WTC11 (cell line): ENCODE measurements around the gene SLC10A6. TPM values are rescaled to one million over a fixed set of nuclear protein-coding genes. Genes with fewer than 3 reads are reported as not detected.

Experiments
- ATAC-seq: fragments of 200-7000 bp; cut with Tn5 transposase; 2 replicates; pipeline ENCODE4 v1.10.0; 2021; ENCODE audit warnings: mild to moderate bottlenecking, moderate library complexity
- CTCF ChIA-PET: fragments of 300-600 bp; sonication (Branson Sonifier 250); formaldehyde crosslinking; loops from one replicate; lab custom pipeline; 2021; ENCODE audit warnings: antibody characterized with exemption; lab: Charles Lee
- POLR2A ChIA-PET: fragments of 350-600 bp; sonication (Branson Sonifier 250); formaldehyde crosslinking; loops from one replicate; lab custom pipeline; 2021; ENCODE audit warnings: antibody characterized with exemption; lab: Charles Lee
- DNase-seq: peaks from one replicate; pipeline ENCODE4 v3.0.0; 2021; ENCODE audit warnings: low spot score
- H3K27ac Mint-ChIP-seq: 2 replicates; pipeline ENCODE4 v1.8.0; 2021; ENCODE audit warnings: mixed read lengths
- H3K27me3 Mint-ChIP-seq: 2 replicates; pipeline ENCODE4 v1.8.0; 2021; ENCODE audit warnings: low read depth, mild to moderate bottlenecking, moderate library complexity, mixed read lengths
- H3K36me3 Mint-ChIP-seq: 2 replicates; pipeline ENCODE4 v1.8.0; 2021; ENCODE audit warnings: mixed read lengths
- H3K4me1 Mint-ChIP-seq: 2 replicates; pipeline ENCODE4 v1.8.0; 2022; ENCODE audit warnings: mixed read lengths
- H3K4me3 Mint-ChIP-seq: 2 replicates; pipeline ENCODE4 v1.8.0; 2021; ENCODE audit warnings: mild to moderate bottlenecking, moderate library complexity, mixed read lengths
- H3K9me3 Mint-ChIP-seq: 2 replicates; pipeline ENCODE4 v1.8.0; 2021; ENCODE audit warnings: mixed read lengths
- AFF4 ChIP-seq: sonication (generic); formaldehyde crosslinking; IDR thresholded peaks from 2 replicates; pipeline ENCODE4 v1.8.1; 2023; ENCODE audit warnings: mild to moderate bottlenecking, missing genetic modification reagents, borderline replicate concordance
- CTCF ChIP-seq: fragments of 200-600 bp; IDR thresholded peaks from 2 replicates; pipeline ENCODE4 v1.8.0; 2022; ENCODE audit warnings: antibody characterized with exemption
- FOXK1 ChIP-seq: sonication (generic); formaldehyde crosslinking; IDR thresholded peaks from 2 replicates; pipeline ENCODE4 v1.8.0; 2022; ENCODE audit warnings: mild to moderate bottlenecking, moderate library complexity, missing genetic modification reagents
- FOXP1 ChIP-seq: sonication (generic); formaldehyde crosslinking; IDR thresholded peaks from 2 replicates; pipeline ENCODE4 v1.8.0; 2022; ENCODE audit warnings: missing genetic modification reagents, mild to moderate bottlenecking, moderate library complexity, borderline replicate concordance
- GABPB1 ChIP-seq: sonication (generic); formaldehyde crosslinking; IDR thresholded peaks from 2 replicates; pipeline ENCODE4 v1.8.1; 2023; ENCODE audit warnings: mild to moderate bottlenecking, missing genetic modification reagents
- NFATC4 ChIP-seq: fragments of 250-450 bp; sonication (Bioruptor Pico); IDR thresholded peaks from 2 replicates; pipeline ENCODE4 v1.9.0; 2021; ENCODE audit warnings: mild to moderate bottlenecking
- NR3C1 ChIP-seq: sonication (generic); formaldehyde crosslinking; conservative IDR thresholded peaks from 2 replicates; pipeline ENCODE4 v1.8.1; 2023; ENCODE audit warnings: low read depth, mild to moderate bottlenecking, missing genetic modification reagents
- PRDM15 ChIP-seq: sonication (generic); formaldehyde crosslinking; IDR thresholded peaks from 2 replicates; pipeline ENCODE4 v1.8.0; 2022; ENCODE audit warnings: missing genetic modification reagents
- PRRX2 ChIP-seq: fragments of 250-450 bp; sonication (Bioruptor Pico); IDR thresholded peaks from 2 replicates; pipeline ENCODE4 v1.8.0; 2021; ENCODE audit warnings: mild to moderate bottlenecking
- SOX15 ChIP-seq: fragments of 250-450 bp; sonication (Bioruptor Pico); IDR thresholded peaks from 2 replicates; pipeline ENCODE4 v1.9.0; 2021; ENCODE audit warnings: mild to moderate bottlenecking
- TCF7 ChIP-seq: sonication (generic); formaldehyde crosslinking; IDR thresholded peaks from 2 replicates; pipeline ENCODE4 v1.8.0; 2022; ENCODE audit warnings: mild to moderate bottlenecking, low read depth, missing genetic modification reagents, moderate library complexity
- ZNF317 ChIP-seq: sonication (generic); formaldehyde crosslinking; IDR thresholded peaks from 2 replicates; pipeline ENCODE4 v1.8.1; 2023; ENCODE audit warnings: low read depth, mild to moderate bottlenecking, moderate library complexity, missing genetic modification reagents, borderline replicate concordance
- ZNF425 ChIP-seq: fragments of 250-450 bp; sonication (Bioruptor Pico); conservative IDR thresholded peaks from 2 replicates; pipeline ENCODE4 v1.9.0; 2021; ENCODE audit warnings: mild to moderate bottlenecking
- total RNA-seq: library from RNA; stranded (reverse); gene quantifications from 3 replicates; pipeline ENCODE4 v1.2.3, GENCODE V29; 2021
- TF ChIP-seq, protein P1 (sequence below): fragments of 250-450 bp; sonication (Bioruptor Pico); IDR thresholded peaks from 2 replicates; pipeline ENCODE4 v2.1.2; 2022; ENCODE audit warnings: mild to moderate bottlenecking, moderate library complexity
- TF ChIP-seq, protein P2 (sequence below): sonication (generic); formaldehyde crosslinking; IDR thresholded peaks from 2 replicates; pipeline ENCODE4 v1.8.1; 2023; ENCODE audit warnings: mild to moderate bottlenecking, missing genetic modification reagents, moderate library complexity
- TF ChIP-seq, protein P3 (sequence below): sonication (generic); formaldehyde crosslinking; IDR thresholded peaks from 2 replicates; pipeline ENCODE4 v1.8.0; 2023; ENCODE audit warnings: missing genetic modification reagents

SLC10A6 gene
- total RNA-seq, 1 experiment from 2014 or later = not detected

DNA sequence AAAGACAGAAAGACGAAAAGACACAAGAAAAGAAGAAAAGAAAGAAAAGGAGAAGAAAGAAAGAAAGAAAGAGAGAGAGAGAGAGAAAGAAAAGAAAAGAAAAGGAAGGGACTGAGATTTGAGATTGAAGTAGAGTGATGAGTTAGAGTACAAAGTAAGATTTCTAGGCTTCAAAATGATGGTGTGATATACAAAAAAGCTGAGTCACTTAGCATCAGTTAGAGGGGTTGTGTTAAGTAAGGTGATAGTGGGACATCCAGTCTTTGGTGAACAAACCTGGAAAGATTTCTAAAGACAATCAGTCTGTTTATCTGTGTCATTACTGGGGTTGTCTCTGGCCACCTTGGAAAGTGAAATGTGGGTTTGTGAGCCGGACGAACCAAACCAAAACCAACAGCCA, 13.5 kb downstream of the SLC10A6 start:
- Mint-ChIP-seq H3K4me3 (no peak overlapping the region), H3K27ac (no peak overlapping the region)
- POLR2A ChIA-PET = no interaction called here

More for the DNA sequence above, 13.5 kb downstream of the SLC10A6 start:
- DNase-seq (no peak), ATAC-seq (no peak)
- no peaks in the 10 kb centered on the region for H3K4me1 Mint-ChIP-seq
- no peaks in the 10 kb centered on the region for H3K36me3 Mint-ChIP-seq
- H3K9me3 Mint-ChIP-seq = 0 out of 2 replicates have a peak, but pooled peaks cover 3% of the 10 kb centered on the region
- no peaks in the 10 kb centered on the region for H3K27me3 Mint-ChIP-seq
- CTCF ChIA-PET = interaction anchor here (0.7 kb wide), 1 partner anchor 13 kb away, joined by 3 read pairs; no protein-coding TSS in a partner anchor
- TF ChIP-seq ZNF317 (CRISPR knock-in tag) (no peak), NR3C1 (CRISPR knock-in tag) (no peak), ZNF425 (CRISPR knock-in tag) (no peak), FOXK1 (CRISPR knock-in tag) (no peak), SOX15 (CRISPR knock-in tag) (no peak), FOXP1 (CRISPR knock-in tag) (no peak), CTCF (no peak), AFF4 (CRISPR knock-in tag) (no peak), PRRX2 (CRISPR knock-in tag) (no peak), GABPB1 (CRISPR knock-in tag) (no peak), NFATC4 (no peak), PRDM15 (CRISPR knock-in tag) (no peak), TCF7 (CRISPR knock-in tag) (no peak)
- TF ChIP-seq, protein P1, sequence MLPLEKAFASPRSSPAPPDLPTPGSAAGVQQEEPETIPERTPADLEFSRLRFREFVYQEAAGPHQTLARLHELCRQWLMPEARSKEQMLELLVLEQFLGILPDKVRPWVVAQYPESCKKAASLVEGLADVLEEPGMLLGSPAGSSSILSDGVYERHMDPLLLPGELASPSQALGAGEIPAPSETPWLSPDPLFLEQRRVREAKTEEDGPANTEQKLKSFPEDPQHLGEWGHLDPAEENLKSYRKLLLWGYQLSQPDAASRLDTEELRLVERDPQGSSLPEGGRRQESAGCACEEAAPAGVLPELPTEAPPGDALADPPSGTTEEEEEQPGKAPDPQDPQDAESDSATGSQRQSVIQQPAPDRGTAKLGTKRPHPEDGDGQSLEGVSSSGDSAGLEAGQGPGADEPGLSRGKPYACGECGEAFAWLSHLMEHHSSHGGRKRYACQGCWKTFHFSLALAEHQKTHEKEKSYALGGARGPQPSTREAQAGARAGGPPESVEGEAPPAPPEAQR (CRISPR knock-in tag) = no peak
- TF ChIP-seq, protein P2, sequence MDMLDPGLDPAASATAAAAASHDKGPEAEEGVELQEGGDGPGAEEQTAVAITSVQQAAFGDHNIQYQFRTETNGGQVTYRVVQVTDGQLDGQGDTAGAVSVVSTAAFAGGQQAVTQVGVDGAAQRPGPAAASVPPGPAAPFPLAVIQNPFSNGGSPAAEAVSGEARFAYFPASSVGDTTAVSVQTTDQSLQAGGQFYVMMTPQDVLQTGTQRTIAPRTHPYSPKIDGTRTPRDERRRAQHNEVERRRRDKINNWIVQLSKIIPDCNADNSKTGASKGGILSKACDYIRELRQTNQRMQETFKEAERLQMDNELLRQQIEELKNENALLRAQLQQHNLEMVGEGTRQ (CRISPR knock-in tag) = no peak
- TF ChIP-seq, protein P3, sequence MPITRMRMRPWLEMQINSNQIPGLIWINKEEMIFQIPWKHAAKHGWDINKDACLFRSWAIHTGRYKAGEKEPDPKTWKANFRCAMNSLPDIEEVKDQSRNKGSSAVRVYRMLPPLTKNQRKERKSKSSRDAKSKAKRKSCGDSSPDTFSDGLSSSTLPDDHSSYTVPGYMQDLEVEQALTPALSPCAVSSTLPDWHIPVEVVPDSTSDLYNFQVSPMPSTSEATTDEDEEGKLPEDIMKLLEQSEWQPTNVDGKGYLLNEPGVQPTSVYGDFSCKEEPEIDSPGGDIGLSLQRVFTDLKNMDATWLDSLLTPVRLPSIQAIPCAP (CRISPR knock-in tag) = no peak
- TF ChIP-seq, all 79 proteins: peak for 0
